Prostate gland (tissue), 2 donors: ENCODE measurements around the gene THSD4. TPM values are rescaled to one million over a fixed set of nuclear protein-coding genes. Genes with fewer than 3 reads are reported as not detected.

ENCODE experiments used
- DNase-seq: peaks from one replicate; pipeline ENCODE4 v3.0.0-alpha.2; 2019; ENCODE audit warnings: low spot score
- H3K27ac ChIP-seq, 2 donors: fragments of 200-600 bp; sonication (generic); 2 replicates each; pipeline ENCODE4 v1.5.1; 2017 to 2019
- H3K27me3 ChIP-seq: fragments of 200-600 bp; sonication (generic); replicated peaks from 2 replicates; pipeline ENCODE4 v1.5.1; 2019; ENCODE audit not compliant: insufficient read depth
- H3K36me3 ChIP-seq, 2 donors: fragments of 200-600 bp; sonication (generic); 1 replicate in 1 of 2; 2 replicates in 1 of 2; pipeline versions ENCODE4 v1.5.1 to v1.8.1; 2017 to 2019
- H3K4me1 ChIP-seq: fragments of 200-600 bp; sonication (generic); replicated peaks from 2 replicates; pipeline ENCODE4 v1.5.1; 2019
- H3K4me3 ChIP-seq, 2 donors: fragments of 200-600 bp; sonication (generic); 2 replicates each; pipeline ENCODE4 v1.5.1; 2017 to 2019
- H3K9me3 ChIP-seq: fragments of 200-600 bp; sonication (generic); 2 replicates; pipeline ENCODE4 v1.5.1; 2017
- CTCF ChIP-seq, 4 experiments: fragments of 200-600 bp in 2 of 4; fragments of 450-650 bp in 2 of 4; sonication (generic) in 2 of 4; IDR thresholded peaks; 1 replicate in 3 of 4; 2 replicates in 1 of 4; pipeline ENCODE4 v1.5.1; 2016 to 2019; ENCODE audit warnings: antibody characterized with exemption in 4 of 4, mild to moderate bottlenecking in 2 of 4, moderate library complexity in 2 of 4
- POLR2A ChIP-seq: fragments of 450-650 bp; IDR thresholded peaks from one replicate; pipeline ENCODE4 v1.6.1; 2016; ENCODE audit warnings: antibody characterized with exemption, mild to moderate bottlenecking
- POLR2AphosphoS5 ChIP-seq: sonication (generic); formaldehyde crosslinking; IDR thresholded peaks from one replicate; pipeline ENCODE4 v1.6.1; 2017; ENCODE audit warnings: antibody characterized with exemption
- WGBS: methylation state at CpG from one replicate; pipeline ENCODE4 v1.1.5; 2018; 5-methylcytosine and 5-hydroxymethylcytosine counted together
- intact Hi-C: fragments of 100-400 bp; cut with DNase I; formaldehyde crosslinking; loops from one replicate; pipeline ENCODE4 v1.14.2; 2022
- total RNA-seq, 2 donors: library from RNA; depleted of rRNA; stranded (reverse); fragments of >200 nt; gene quantifications; one replicate each; pipeline ENCODE4 v1.1.0, GENCODE V29; 2016

The THSD4 gene
- total RNA-seq, 2 donors from 2014 or later: 84.1 to 223 TPM

GRCh38 chr15:71098920-71099319 is 16.4 kb upstream of the THSD4 start:
- intact Hi-C loops: no loop called here
- DNase-seq: no peak
- Histone ChIP-seq H3K9me3 (no peaks in the 10 kb centered on the region), H3K4me1 (peaks cover 16% of the 10 kb centered on the region), H3K4me3 (no peak overlapping the region), H3K27ac (peak overlapping the region in 1 of 2 donors; percentile 78), H3K36me3 (no peaks in the 10 kb centered on the region), H3K27me3 (no peaks in the 10 kb centered on the region)
- 65% methylated on average over 1 of the region's 1 CpG for whole genome bisulfite sequencing
- TF ChIP-seq CTCF (IDR thresholded peaks at IDR 0.05) (no peak), POLR2A (no peak), POLR2AphosphoS5 (no peak)

- H3K9me3 ChIP-seq: no peaks in the 10 kb centered on the region
- peaks cover 5% of the 10 kb centered on the region for H3K4me1 ChIP-seq
- H3K36me3 ChIP-seq: no peaks in the 10 kb centered on the region
- no peak for DNase-seq
- H3K27me3 ChIP-seq: no peaks in the 10 kb centered on the region
- no peak overlapping the region for H3K27ac ChIP-seq
- peak; percentile 5 for TF ChIP-seq POLR2AphosphoS5
- no peak for TF ChIP-seq POLR2A
- peak in 2 of 4 experiments; percentile 37 to 48 for TF ChIP-seq CTCF (IDR thresholded peaks at IDR 0.05)
- intact Hi-C loops: no loop called here
- WGBS: 74% methylated on average over 2 of the region's 2 CpGs
- no peak overlapping the region for H3K4me3 ChIP-seq
Observed at GRCh38 chr15:71103102-71103676, 12.1 kb upstream of the THSD4 start.

GRCh38 chr15:71104636-71105035 is 10.6 kb upstream of the THSD4 start:
- H3K27ac ChIP-seq: no peak overlapping the region
- intact Hi-C loops: no loop called here
- H3K4me3 ChIP-seq: no peak overlapping the region
- WGBS: 94% methylated on average over 7 of the region's 7 CpGs
- no peak for DNase-seq
- H3K9me3 ChIP-seq: no peaks in the 10 kb centered on the region
- TF ChIP-seq CTCF (IDR thresholded peaks at IDR 0.05) (no peak), POLR2AphosphoS5 (no peak), POLR2A (no peak)
- no peaks in the 10 kb centered on the region for H3K4me1 ChIP-seq
- H3K36me3 ChIP-seq: no peaks in the 10 kb centered on the region
- H3K27me3 ChIP-seq: no peaks in the 10 kb centered on the region

- H3K4me1 ChIP-seq: no peaks in the 10 kb centered on the region
- DNase-seq: no peak
- H3K9me3 ChIP-seq: no peaks in the 10 kb centered on the region
- intact Hi-C loops: no loop called here
- H3K4me3 ChIP-seq: no peak overlapping the region
- WGBS: 91% methylated on average over 2 of the region's 2 CpGs
- no peak overlapping the region for H3K27ac ChIP-seq
- no peaks in the 10 kb centered on the region for H3K36me3 ChIP-seq
- TF ChIP-seq POLR2A (no peak), POLR2AphosphoS5 (no peak), CTCF (IDR thresholded peaks at IDR 0.05) (no peak)
- H3K27me3 ChIP-seq: no peaks in the 10 kb centered on the region
Observed at GRCh38 chr15:71105444-71105843, 9.8 kb upstream of the THSD4 start.

- H3K4me3 ChIP-seq: no peak overlapping the region
- no peak for DNase-seq
- H3K9me3 ChIP-seq: no peaks in the 10 kb centered on the region
- 80% methylated on average over 4 of the region's 4 CpGs for WGBS
- H3K4me1 ChIP-seq: no peaks in the 10 kb centered on the region
- H3K27ac ChIP-seq: no peak overlapping the region
- TF ChIP-seq POLR2AphosphoS5 (no peak), CTCF (IDR thresholded peaks at IDR 0.05) (no peak), POLR2A (no peak)
- no peaks in the 10 kb centered on the region for H3K36me3 ChIP-seq
- no peaks in the 10 kb centered on the region for H3K27me3 ChIP-seq
- intact Hi-C loops: no loop called here
Observed at GRCh38 chr15:71106802-71107500, 8.3 kb upstream of the THSD4 start.
